ACC112 (cell line): ENCODE results near the gene HOXC4.
A peak's percentile ranks its signal among the peaks of the same experiment; 100 is the strongest.
"Not testable (repeated sequence)": the region's sequence is repeated elsewhere in the genome, so short reads cannot be mapped to it uniquely, and the experiment has no call there.

Source experiments
- H2AFZ ChIP-seq: fragments of 200-600 bp; sonication (generic); one replicate; pipeline ENCODE4 v1.6.0; 2017; ENCODE audit warnings: antibody characterized with exemption, low read length; ENCODE audit not compliant: unreplicated experiment
- H3K27ac ChIP-seq: fragments of 200-600 bp; sonication (generic); 2 replicates; pipeline ENCODE4 v1.5.1; 2014; ENCODE audit warnings: low read depth, mild to moderate bottlenecking, antibody characterized with exemption, low read length, moderate library complexity
- H3K27me3 ChIP-seq: fragments of 200-600 bp; sonication (generic); 2 replicates; pipeline ENCODE4 v1.6.1; 2014; ENCODE audit warnings: mild to moderate bottlenecking, antibody characterized with exemption, low read length, moderate library complexity, mixed read lengths; ENCODE audit not compliant: insufficient read depth
- H3K36me3 ChIP-seq: fragments of 200-600 bp; sonication (generic); 2 replicates; pipeline ENCODE4 v1.6.1; 2016; ENCODE audit warnings: mild to moderate bottlenecking, antibody characterized with exemption, low read length, moderate library complexity, mixed read lengths; ENCODE audit not compliant: insufficient read depth
- H3K4me1 ChIP-seq: fragments of 200-600 bp; sonication (generic); one replicate; pipeline ENCODE4 v1.6.1; 2016; ENCODE audit warnings: low read length, mixed read lengths; ENCODE audit not compliant: insufficient read depth, unreplicated experiment, control insufficient read depth
- H3K4me3 ChIP-seq: fragments of 200-600 bp; sonication (generic); 2 replicates; pipeline ENCODE4 v1.5.1; 2014; ENCODE audit warnings: mild to moderate bottlenecking, low read depth, low read length
- H3K79me2 ChIP-seq: fragments of 200-600 bp; sonication (generic); one replicate; pipeline ENCODE4 v1.6.0; 2016; ENCODE audit warnings: low read length; ENCODE audit not compliant: control insufficient read depth, unreplicated experiment, insufficient read depth

HOXC4 gene

GRCh38 chr12:54038284-54038870 is 15.3 kb upstream of the HOXC4 start:
- Histone ChIP-seq H3K4me1 (peaks cover 9% of the 10 kb centered on the region), H3K4me3 (no peak overlapping the region), H3K79me2 (no peaks in the 10 kb centered on the region), H3K27me3 (no peaks in the 10 kb centered on the region), H3K27ac (no peak overlapping the region), H2AFZ (no peak overlapping the region), H3K36me3 (no peaks in the 10 kb centered on the region)

- Histone ChIP-seq H3K79me2 (no peaks in the 10 kb centered on the region), H3K4me3 (no peak overlapping the region), H3K4me1 (peaks cover 9% of the 10 kb centered on the region), H3K27me3 (no peaks in the 10 kb centered on the region), H3K27ac (no peak overlapping the region), H3K36me3 (no peaks in the 10 kb centered on the region), H2AFZ (no peak overlapping the region)
Measured at GRCh38 chr12:54038871-54039414, 14.7 kb upstream of the HOXC4 start.

GRCh38 chr12:54039417-54040147 is 14.1 kb upstream of the HOXC4 start:
- Histone ChIP-seq H3K27ac (no peak overlapping the region), H3K79me2 (no peaks in the 10 kb centered on the region), H3K36me3 (no peaks in the 10 kb centered on the region), H3K27me3 (no peaks in the 10 kb centered on the region), H3K4me3 (peak overlapping the region; percentile 27; the same call in 1 of the 2 replicates), H3K4me1 (peaks cover 6% of the 10 kb centered on the region), H2AFZ (no peak overlapping the region)

- no peaks in the 10 kb centered on the region for H3K79me2 ChIP-seq
- H3K27ac ChIP-seq: no peak overlapping the region
- H3K4me3 ChIP-seq: peak overlapping the region; percentile 27; the same call in 1 of the 2 replicates
- no peaks in the 10 kb centered on the region for H3K27me3 ChIP-seq
- no peak overlapping the region for H2AFZ ChIP-seq
- peaks cover 6% of the 10 kb centered on the region for H3K4me1 ChIP-seq
- no peaks in the 10 kb centered on the region for H3K36me3 ChIP-seq
Measured at GRCh38 chr12:54040148-54040494, 13.5 kb upstream of the HOXC4 start.

- Histone ChIP-seq H3K27me3 (no peaks in the 10 kb centered on the region), H3K4me3 (no peak overlapping the region), H3K4me1 (peaks cover 6% of the 10 kb centered on the region), H3K27ac (no peak overlapping the region), H3K79me2 (no peaks in the 10 kb centered on the region), H3K36me3 (no peaks in the 10 kb centered on the region), H2AFZ (no peak overlapping the region)
Measured at GRCh38 chr12:54040648-54041047, 13.0 kb upstream of the HOXC4 start.

- Histone ChIP-seq H3K27me3 (no peaks in the 10 kb centered on the region), H3K4me3 (no peak overlapping the region), H3K27ac (no peak overlapping the region), H3K4me1 (peaks cover 6% of the 10 kb centered on the region), H3K79me2 (no peaks in the 10 kb centered on the region), H2AFZ (no peak overlapping the region), H3K36me3 (no peaks in the 10 kb centered on the region)
Measured at GRCh38 chr12:54041097-54041690, 12.4 kb upstream of the HOXC4 start.

GRCh38 chr12:54042033-54042432 is 11.6 kb upstream of the HOXC4 start:
- not testable (repeated sequence) for H3K27me3 ChIP-seq, H3K4me3 ChIP-seq, H3K27ac ChIP-seq, H3K79me2 ChIP-seq, H2AFZ ChIP-seq, H3K4me1 ChIP-seq, H3K36me3 ChIP-seq

- Histone ChIP-seq H3K27me3 (no peaks in the 10 kb centered on the region), H2AFZ (no peak overlapping the region), H3K27ac (no peak overlapping the region), H3K79me2 (no peaks in the 10 kb centered on the region), H3K4me1 (peaks cover 6% of the 10 kb centered on the region), H3K4me3 (no peak overlapping the region), H3K36me3 (no peaks in the 10 kb centered on the region)
Measured at GRCh38 chr12:54042970-54043853, 10.4 kb upstream of the HOXC4 start.

- Histone ChIP-seq H2AFZ (no peak overlapping the region), H3K4me1 (peaks cover 4% of the 10 kb centered on the region), H3K36me3 (no peaks in the 10 kb centered on the region), H3K79me2 (no peaks in the 10 kb centered on the region), H3K4me3 (no peak overlapping the region), H3K27me3 (no peaks in the 10 kb centered on the region), H3K27ac (no peak overlapping the region)
Measured at GRCh38 chr12:54044425-54045103, 9.1 kb upstream of the HOXC4 start.

- H3K4me3 ChIP-seq: no peak overlapping the region
- H3K27me3 ChIP-seq: no peaks in the 10 kb centered on the region
- H3K4me1 ChIP-seq: no peaks in the 10 kb centered on the region
- no peak overlapping the region for H2AFZ ChIP-seq
- H3K27ac ChIP-seq: no peak overlapping the region
- H3K79me2 ChIP-seq: no peaks in the 10 kb centered on the region
- H3K36me3 ChIP-seq: no peaks in the 10 kb centered on the region
Measured at GRCh38 chr12:54045401-54045800, 8.2 kb upstream of the HOXC4 start.
